ENCODE measurements around the gene LRRC61. TPM values are rescaled to one million over a fixed set of nuclear protein-coding genes. Genes with fewer than 3 reads are reported as not detected.

LRRC61 gene
- total RNA-seq, 1 experiment from 2014 or later, result 48.1 TPM

DNA sequence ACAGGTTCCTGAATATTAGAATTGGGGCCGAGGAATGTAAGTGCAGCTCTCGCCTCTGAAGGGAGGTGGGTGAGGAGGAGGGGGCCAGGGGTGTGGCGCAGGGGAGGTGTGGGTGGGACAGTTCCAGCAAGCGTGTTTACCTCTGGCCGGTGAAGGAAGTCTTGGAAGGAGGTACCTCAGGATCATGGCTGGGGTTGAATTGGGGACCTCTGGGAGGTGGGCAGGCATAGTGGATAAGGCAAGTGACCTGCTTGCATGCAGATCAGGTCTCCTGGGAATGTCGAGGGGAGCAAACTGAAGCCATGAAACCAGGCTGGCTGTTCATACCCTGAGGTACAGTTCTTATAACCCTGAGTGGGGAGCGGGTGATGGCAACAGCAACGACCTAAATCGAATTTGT, 57.9 kb downstream of the LRRC61 start:
- H3K36me3 ChIP-seq (ENCODE audit: insufficient read depth, low read length, poor library complexity, severe bottlenecking), result peaks cover 6% of the 10 kb centered on the region
- ChIA-PET POLR2A (ENCODE audit: low non-redundant PET) (no interaction called here), CTCF (no interaction called here)
- no peaks in the 10 kb centered on the region for H3K27me3 ChIP-seq (replicated peaks; ENCODE audit: insufficient read depth, low read depth, low read length, poor library complexity)
- intact Hi-C loops (cut with micrococcal nuclease; ENCODE audit: unreplicated experiment), result no loop called here
- BruUV-seq (replicated peaks), result no TSS peak
- peak overlapping the region; percentile 40 for H3K27ac ChIP-seq (ENCODE audit: low read depth, low read length, poor library complexity, severe bottlenecking)
- TF ChIP-seq EZH2 (IDR thresholded peaks at IDR 0.05; ENCODE audit: borderline replicate concordance, low read depth, low read length, poor library complexity, severe bottlenecking), result no peak
- TF ChIP-seq, protein P1, sequence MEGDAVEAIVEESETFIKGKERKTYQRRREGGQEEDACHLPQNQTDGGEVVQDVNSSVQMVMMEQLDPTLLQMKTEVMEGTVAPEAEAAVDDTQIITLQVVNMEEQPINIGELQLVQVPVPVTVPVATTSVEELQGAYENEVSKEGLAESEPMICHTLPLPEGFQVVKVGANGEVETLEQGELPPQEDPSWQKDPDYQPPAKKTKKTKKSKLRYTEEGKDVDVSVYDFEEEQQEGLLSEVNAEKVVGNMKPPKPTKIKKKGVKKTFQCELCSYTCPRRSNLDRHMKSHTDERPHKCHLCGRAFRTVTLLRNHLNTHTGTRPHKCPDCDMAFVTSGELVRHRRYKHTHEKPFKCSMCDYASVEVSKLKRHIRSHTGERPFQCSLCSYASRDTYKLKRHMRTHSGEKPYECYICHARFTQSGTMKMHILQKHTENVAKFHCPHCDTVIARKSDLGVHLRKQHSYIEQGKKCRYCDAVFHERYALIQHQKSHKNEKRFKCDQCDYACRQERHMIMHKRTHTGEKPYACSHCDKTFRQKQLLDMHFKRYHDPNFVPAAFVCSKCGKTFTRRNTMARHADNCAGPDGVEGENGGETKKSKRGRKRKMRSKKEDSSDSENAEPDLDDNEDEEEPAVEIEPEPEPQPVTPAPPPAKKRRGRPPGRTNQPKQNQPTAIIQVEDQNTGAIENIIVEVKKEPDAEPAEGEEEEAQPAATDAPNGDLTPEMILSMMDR (conservative IDR thresholded peaks at IDR 0.05; ENCODE audit: low read depth, low read length), result no peak
- H3K4me1 ChIP-seq (ENCODE audit: insufficient read depth, low read length, poor library complexity, severe bottlenecking), result peaks cover 22% of the 10 kb centered on the region
- no peaks in the 10 kb centered on the region for H3K9me3 ChIP-seq (ENCODE audit: low read depth, low read length, poor library complexity, severe bottlenecking)
- DNase-seq (ENCODE audit: low spot score), result no peak
- H3K4me3 ChIP-seq (ENCODE audit: low read depth, low read length, poor library complexity, severe bottlenecking), result no peak overlapping the region

DNA sequence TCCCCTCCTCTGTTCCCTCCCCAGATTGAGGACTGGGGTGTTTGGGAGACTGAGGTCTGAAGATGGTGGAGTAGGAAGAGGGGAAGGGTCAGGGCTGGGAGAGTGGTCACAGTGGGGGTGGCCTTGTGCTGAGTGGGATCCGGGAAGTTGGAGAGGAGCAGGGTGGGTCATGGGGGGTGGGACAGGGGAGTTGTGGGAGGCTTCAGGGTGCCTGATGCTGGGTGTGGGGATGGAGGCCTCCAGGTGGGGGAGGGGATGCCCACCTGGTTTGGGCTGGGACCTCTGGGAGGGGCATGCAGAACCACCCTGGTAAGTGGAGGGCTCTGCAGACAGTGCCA, 58.6 kb downstream of the LRRC61 start:
- CTCF ChIA-PET, result no interaction called here
- Histone ChIP-seq H3K27me3 (replicated peaks; ENCODE audit: insufficient read depth, low read depth, low read length, poor library complexity) (no peaks in the 10 kb centered on the region), H3K9me3 (ENCODE audit: low read depth, low read length, poor library complexity, severe bottlenecking) (no peaks in the 10 kb centered on the region), H3K4me1 (ENCODE audit: insufficient read depth, low read length, poor library complexity, severe bottlenecking) (peaks cover 18% of the 10 kb centered on the region), H3K36me3 (ENCODE audit: insufficient read depth, low read length, poor library complexity, severe bottlenecking) (peaks cover 6% of the 10 kb centered on the region), H3K4me3 (ENCODE audit: low read depth, low read length, poor library complexity, severe bottlenecking) (no peak overlapping the region), H3K27ac (ENCODE audit: low read depth, low read length, poor library complexity, severe bottlenecking) (no peak overlapping the region)
- DNase-seq (ENCODE audit: low spot score), result no peak
- no peak for TF ChIP-seq EZH2 (IDR thresholded peaks at IDR 0.05; ENCODE audit: borderline replicate concordance, low read depth, low read length, poor library complexity, severe bottlenecking)
- TF ChIP-seq, protein P1 (conservative IDR thresholded peaks at IDR 0.05; ENCODE audit: low read depth, low read length), result no peak
- intact Hi-C loops (cut with micrococcal nuclease; ENCODE audit: unreplicated experiment), result no loop called here
- POLR2A ChIA-PET (ENCODE audit: low non-redundant PET), result no interaction called here
- no TSS peak for BruUV-seq (replicated peaks)

DNA sequence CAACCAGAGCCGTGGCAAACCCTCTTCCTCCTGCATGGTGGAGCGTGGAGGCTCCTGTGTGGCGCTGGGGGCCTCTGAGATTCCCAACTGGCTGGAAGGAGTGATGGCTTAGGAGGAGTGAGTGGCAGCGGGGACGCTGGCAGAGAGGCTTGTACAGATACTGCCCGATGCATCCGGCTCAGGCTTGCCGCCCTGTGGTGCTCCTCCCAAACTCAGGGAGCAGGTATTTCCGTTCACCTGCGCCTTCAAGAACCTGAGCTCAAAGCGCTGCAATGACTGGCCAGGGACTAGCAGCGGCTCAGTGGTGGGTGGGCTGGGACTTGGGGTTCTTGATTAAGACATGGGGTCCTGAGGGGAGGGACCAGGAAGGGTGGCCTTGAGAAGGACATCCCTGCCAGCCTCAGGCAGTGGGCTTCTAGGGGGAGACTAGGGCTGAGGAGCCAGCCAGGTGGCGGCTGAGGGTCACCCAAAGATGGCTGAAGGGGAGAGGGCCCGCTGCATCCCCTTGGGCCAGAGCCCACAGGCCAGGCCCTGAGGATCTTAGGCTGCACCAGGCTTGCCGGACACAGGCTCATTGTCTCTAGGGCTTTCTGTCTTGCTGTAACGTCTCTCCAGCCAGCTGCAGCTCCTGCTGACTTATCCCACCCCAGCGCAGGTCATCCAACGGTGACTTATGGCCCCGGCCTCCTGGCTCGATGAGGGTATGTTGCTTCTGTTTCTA, 59.1 kb downstream of the LRRC61 start:
- Histone ChIP-seq H3K4me1 (ENCODE audit: insufficient read depth, low read length, poor library complexity, severe bottlenecking) (peaks cover 18% of the 10 kb centered on the region), H3K27ac (ENCODE audit: low read depth, low read length, poor library complexity, severe bottlenecking) (no peak overlapping the region), H3K36me3 (ENCODE audit: insufficient read depth, low read length, poor library complexity, severe bottlenecking) (peaks cover 6% of the 10 kb centered on the region), H3K4me3 (ENCODE audit: low read depth, low read length, poor library complexity, severe bottlenecking) (no peak overlapping the region), H3K9me3 (ENCODE audit: low read depth, low read length, poor library complexity, severe bottlenecking) (no peaks in the 10 kb centered on the region), H3K27me3 (replicated peaks; ENCODE audit: insufficient read depth, low read depth, low read length, poor library complexity) (no peaks in the 10 kb centered on the region)
- DNase-seq (ENCODE audit: low spot score), result no peak
- intact Hi-C loops (cut with micrococcal nuclease; ENCODE audit: unreplicated experiment), result no loop called here
- no TSS peak for BruUV-seq (replicated peaks)
- TF ChIP-seq EZH2 (IDR thresholded peaks at IDR 0.05; ENCODE audit: borderline replicate concordance, low read depth, low read length, poor library complexity, severe bottlenecking), result no peak
- TF ChIP-seq, protein P1 (conservative IDR thresholded peaks at IDR 0.05; ENCODE audit: low read depth, low read length), result no peak
- ChIA-PET CTCF (no interaction called here), POLR2A (ENCODE audit: low non-redundant PET) (no interaction called here)
